Astrocyte (in vitro differentiated cells and primary cell): ENCODE measurements around the gene OR2A12. TPM values are rescaled to one million over a fixed set of nuclear protein-coding genes. Genes with fewer than 3 reads are reported as not detected.

ENCODE experiments used
- DNase-seq: peaks from one replicate; pipeline ENCODE4 v3.0.0-alpha.2; 2010; ENCODE audit warnings: low read depth
- FAIRE-seq: peaks from 2 replicates; lab custom pipeline; 2011; peaks lifted over from hg19 to GRCh38; lab: Jason Lieb, UNC
- H2AFZ ChIP-seq: 2 replicates; pipeline ENCODE4 v1.6.0; 2012; ENCODE audit warnings: low read depth, low read length, inconsistent platforms
- H3K27ac ChIP-seq: 2 replicates; pipeline ENCODE4 v1.5.1; 2011; ENCODE audit warnings: low read depth, low read length, inconsistent platforms
- H3K27me3 ChIP-seq: 2 replicates; pipeline ENCODE4 v1.6.0; 2011; ENCODE audit warnings: low read length, inconsistent platforms; ENCODE audit not compliant: insufficient read depth
- H3K36me3 ChIP-seq: 2 replicates; pipeline ENCODE4 v1.5.1; 2011; ENCODE audit warnings: low read length, inconsistent platforms; ENCODE audit not compliant: insufficient read depth
- H3K4me1 ChIP-seq: 2 replicates; pipeline ENCODE4 v1.5.1; 2011; ENCODE audit warnings: low read length, inconsistent platforms; ENCODE audit not compliant: insufficient read depth
- H3K4me2 ChIP-seq: 2 replicates; pipeline ENCODE4 v1.6.0; 2012; ENCODE audit warnings: low read length, inconsistent platforms
- H3K4me3 ChIP-seq: 2 replicates; pipeline ENCODE4 v1.5.1; 2011; ENCODE audit warnings: low read depth, mild to moderate bottlenecking, low read length, inconsistent platforms; ENCODE audit not compliant: insufficient read depth
- H3K79me2 ChIP-seq: 2 replicates; pipeline ENCODE4 v1.6.0; 2012; ENCODE audit warnings: mild to moderate bottlenecking, low read length, inconsistent platforms; ENCODE audit not compliant: insufficient read depth
- H3K9ac ChIP-seq: 2 replicates; pipeline ENCODE4 v1.6.0; 2012; ENCODE audit warnings: mild to moderate bottlenecking, low read length, inconsistent platforms
- H3K9me3 ChIP-seq: 2 replicates; pipeline ENCODE4 v1.5.1; 2012; ENCODE audit warnings: low read depth, mild to moderate bottlenecking, low read length, inconsistent platforms; ENCODE audit not compliant: insufficient read depth
- H4K20me1 ChIP-seq: 2 replicates; pipeline ENCODE4 v1.6.0; 2012; ENCODE audit warnings: low read length, inconsistent platforms; ENCODE audit not compliant: insufficient read depth
- H3K27ac Mint-ChIP-seq: one replicate; pipeline ENCODE4 v1.8.0; 2021; ENCODE audit warnings: mild to moderate bottlenecking, mixed read lengths; ENCODE audit not compliant: unreplicated experiment
- H3K27me3 Mint-ChIP-seq: one replicate; pipeline ENCODE4 v1.8.0; 2021; ENCODE audit warnings: low read depth, mixed read lengths; ENCODE audit not compliant: unreplicated experiment
- H3K36me3 Mint-ChIP-seq: one replicate; pipeline ENCODE4 v1.8.0; 2021; ENCODE audit warnings: low read depth, mixed read lengths; ENCODE audit not compliant: unreplicated experiment
- H3K4me1 Mint-ChIP-seq: one replicate; pipeline ENCODE4 v1.8.0; 2021; ENCODE audit warnings: low read depth, mixed read lengths; ENCODE audit not compliant: unreplicated experiment
- H3K4me3 Mint-ChIP-seq: one replicate; pipeline ENCODE4 v1.8.0; 2021; ENCODE audit warnings: mild to moderate bottlenecking, moderate library complexity, mixed read lengths; ENCODE audit not compliant: unreplicated experiment
- H3K9me3 Mint-ChIP-seq: one replicate; pipeline ENCODE4 v1.8.0; 2021; ENCODE audit warnings: mild to moderate bottlenecking, mixed read lengths; ENCODE audit not compliant: unreplicated experiment
- CTCF ChIP-seq: IDR thresholded peaks from 2 replicates; pipeline ENCODE4 v1.5.1; 2011; ENCODE audit warnings: low read depth, mild to moderate bottlenecking, inconsistent platforms, low read length, moderate library complexity; ENCODE audit not compliant: insufficient read depth
- EZH2 ChIP-seq: IDR thresholded peaks from 2 replicates; pipeline ENCODE4 v1.6.1; 2012; ENCODE audit warnings: mild to moderate bottlenecking, low read length, inconsistent platforms; ENCODE audit not compliant: insufficient read depth
- total RNA-seq: library from RNA; stranded (reverse); gene quantifications from 2 replicates; pipeline ENCODE4 v1.2.1, GENCODE V29; 2021

The OR2A12 gene
- total RNA-seq, 1 donor from 2014 or later, result not detected

GRCh38 chr7:144109283-144109682 lies 23.2 kb downstream of the OR2A12 start, which contains the start of gene OR2A2:
OR2A2 (plus strand) TSS chr7:144109583; CDS start chr7:144109583, 0 bp downstream.
- Mint-ChIP-seq H3K27me3 (no peaks in the 10 kb centered on the region), H3K4me1 (no peaks in the 10 kb centered on the region), H3K27ac (no peak within 1 kb of the TSS), H3K9me3 (no peaks in the 10 kb centered on the region), H3K4me3 (no peak within 1 kb of the TSS), H3K36me3 (no peaks in the 10 kb centered on the region)
- TF ChIP-seq CTCF (no peak), EZH2 (no peak)
- Histone ChIP-seq H3K27ac (no peak within 1 kb of the TSS), H2AFZ (no peak within 1 kb of the TSS), H3K36me3 (no peaks in the 10 kb centered on the region), H3K79me2 (no peaks in the 10 kb centered on the region), H3K27me3 (no peaks in the 10 kb centered on the region), H3K9ac (no peak within 1 kb of the TSS), H3K4me3 (no peak within 1 kb of the TSS), H3K4me1 (no peaks in the 10 kb centered on the region), H3K9me3 (no peaks in the 10 kb centered on the region), H4K20me1 (no peaks in the 10 kb centered on the region), H3K4me2 (no peak within 1 kb of the TSS)
- DNase-seq (no peak), FAIRE-seq (no peak)

- Mint-ChIP-seq H3K36me3 (no peaks in the 10 kb centered on the region), H3K4me1 (no peaks in the 10 kb centered on the region), H3K27ac (no peak overlapping the region), H3K4me3 (no peak overlapping the region), H3K27me3 (no peaks in the 10 kb centered on the region), H3K9me3 (no peaks in the 10 kb centered on the region)
- H3K4me2 ChIP-seq, result no peak overlapping the region
- H3K4me3 ChIP-seq, result no peak overlapping the region
- H3K27ac ChIP-seq, result no peak overlapping the region
- H2AFZ ChIP-seq, result no peak overlapping the region
- no peak for TF ChIP-seq CTCF
- no peaks in the 10 kb centered on the region for H4K20me1 ChIP-seq
- no peaks in the 10 kb centered on the region for H3K79me2 ChIP-seq
- H3K9me3 ChIP-seq, result no peaks in the 10 kb centered on the region
- no peaks in the 10 kb centered on the region for H3K27me3 ChIP-seq
- FAIRE-seq (no peak), DNase-seq (no peak)
- no peaks in the 10 kb centered on the region for H3K4me1 ChIP-seq
- H3K36me3 ChIP-seq, result no peaks in the 10 kb centered on the region
- H3K9ac ChIP-seq, result no peak overlapping the region
Measured at GRCh38 chr7:144110272-144110671, 24.2 kb downstream of the OR2A12 start.

DNA sequence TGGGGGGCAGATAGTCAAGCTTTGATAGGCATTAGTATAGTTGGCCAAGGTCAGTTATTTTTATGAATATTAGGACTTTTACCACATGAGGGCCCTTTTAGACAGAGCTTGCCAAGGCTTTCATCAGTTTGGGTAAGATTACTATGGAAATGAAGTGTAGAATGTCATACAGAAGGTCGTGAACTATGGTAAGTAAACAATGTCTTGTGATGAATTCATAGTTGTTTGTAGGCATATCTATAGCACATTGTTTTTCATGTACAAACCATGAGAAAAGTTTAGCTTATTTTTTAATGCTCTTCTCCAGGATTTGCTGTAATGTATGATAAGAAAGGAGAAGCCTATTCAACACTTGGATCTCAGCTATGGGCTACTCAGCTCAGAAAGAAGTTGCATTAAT lies 27.6 kb downstream of the OR2A12 start:
- Mint-ChIP-seq H3K4me1 (no peaks in the 10 kb centered on the region), H3K27me3 (no peaks in the 10 kb centered on the region), H3K4me3 (no peak overlapping the region), H3K27ac (no peak overlapping the region), H3K9me3 (peaks cover 2% of the 10 kb centered on the region), H3K36me3 (no peaks in the 10 kb centered on the region)
- no peak overlapping the region for H3K9ac ChIP-seq
- H3K36me3 ChIP-seq, result no peaks in the 10 kb centered on the region
- no peaks in the 10 kb centered on the region for H3K79me2 ChIP-seq
- no peaks in the 10 kb centered on the region for H3K4me1 ChIP-seq
- DNase-seq, result no peak
- H3K4me2 ChIP-seq, result no peak overlapping the region
- no peak overlapping the region for H3K4me3 ChIP-seq
- H4K20me1 ChIP-seq, result no peaks in the 10 kb centered on the region
- H3K27ac ChIP-seq, result no peak overlapping the region
- no peaks in the 10 kb centered on the region for H3K27me3 ChIP-seq
- no peak overlapping the region for H2AFZ ChIP-seq
- no peaks in the 10 kb centered on the region for H3K9me3 ChIP-seq
- TF ChIP-seq EZH2, result no peak
- no peak for TF ChIP-seq CTCF
- no peak for FAIRE-seq
